Measurements from ENCODE around the gene S1PR1. TPM values are rescaled to one million over a fixed set of nuclear protein-coding genes. Genes with fewer than 3 reads are reported as not detected.
"Not testable (repeated sequence)": the region's sequence is repeated elsewhere in the genome, so short reads cannot be mapped to it uniquely, and the experiment has no call there.

S1PR1 gene
- 100 to 1,000 TPM in 1 of 6 donors, 10 to 100 TPM in 5; 18.9 to 130 (median 76.5) TPM for total RNA-seq

DNA sequence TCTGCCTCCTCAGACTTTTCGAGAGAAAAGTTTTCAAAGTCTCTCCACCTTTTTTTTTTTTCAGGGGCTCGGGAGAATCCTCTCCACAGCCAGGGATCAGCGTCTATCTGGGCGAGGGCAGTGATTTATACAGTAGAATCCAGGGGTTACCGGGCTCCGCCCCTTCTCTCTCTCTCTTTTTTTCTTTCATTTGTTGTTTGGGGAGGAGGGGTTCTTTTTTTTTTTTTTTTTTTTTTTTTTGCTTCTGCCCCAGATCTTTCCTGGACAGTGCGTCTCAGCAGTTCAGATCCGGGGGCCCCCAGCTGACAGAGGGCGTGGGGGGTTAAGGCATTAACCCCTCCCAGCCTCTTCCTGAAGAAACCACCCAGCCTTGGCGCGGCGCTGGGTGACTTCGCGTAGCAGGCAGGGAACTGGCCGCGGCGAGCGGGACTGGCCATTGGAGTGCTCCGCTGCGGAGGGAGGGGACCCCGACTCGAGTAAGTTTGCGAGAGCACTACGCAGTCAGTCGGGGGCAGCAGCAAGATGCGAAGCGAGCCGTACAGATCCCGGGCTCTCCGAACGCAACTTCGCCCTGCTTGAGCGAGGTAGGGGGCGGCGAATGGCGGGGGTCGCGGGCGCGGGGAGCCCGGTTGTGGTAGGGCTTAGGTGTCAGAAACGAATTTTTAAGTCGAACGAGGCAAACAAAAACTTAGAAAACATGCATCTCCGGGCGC lies at the start of gene S1PR1:
Gene S1PR1 (plus strand): TSS at position 504 of the 713 bp plus-strand sequence. CDS start 1,966 bp downstream, outside the sequence.
- Histone ChIP-seq H3K27me3 (no peaks in the 10 kb centered on the region), H3K4me1 (peaks cover 9 to 40% (median 27%) of the 10 kb centered on the region in 4 donors), H3K36me3 (peaks cover 0 to 17% (median 3%) of the 10 kb centered on the region in 4 donors), H3K27ac (peak within 1 kb of the TSS; percentile 89 to 97 (median 94)), H3K4me3 (peak within 1 kb of the TSS; percentile 60 to 78 (median 62)), H3K9me3 (no peaks in the 10 kb centered on the region)
- DNase-seq (peak; percentile 80 to 89), ATAC-seq (ENCODE audit: low FRiP score in 2 of 2) (peak; percentile 76 to 77)
- WGBS, 2 donors, result 1 to 2% methylated on average over 24 to 33 of the region's 46 CpGs
- TF ChIP-seq POLR2A (IDR thresholded peaks at IDR 0.05) (peak in 3 of 4 donors; percentile 21 to 66 (median 64)), POLR2AphosphoS5 (IDR thresholded peaks at IDR 0.05) (peak; percentile 66 to 86), EP300 (IDR thresholded peaks at IDR 0.05) (peak in 1 of 4 donors; percentile 30)
- TF ChIP-seq, protein P1, sequence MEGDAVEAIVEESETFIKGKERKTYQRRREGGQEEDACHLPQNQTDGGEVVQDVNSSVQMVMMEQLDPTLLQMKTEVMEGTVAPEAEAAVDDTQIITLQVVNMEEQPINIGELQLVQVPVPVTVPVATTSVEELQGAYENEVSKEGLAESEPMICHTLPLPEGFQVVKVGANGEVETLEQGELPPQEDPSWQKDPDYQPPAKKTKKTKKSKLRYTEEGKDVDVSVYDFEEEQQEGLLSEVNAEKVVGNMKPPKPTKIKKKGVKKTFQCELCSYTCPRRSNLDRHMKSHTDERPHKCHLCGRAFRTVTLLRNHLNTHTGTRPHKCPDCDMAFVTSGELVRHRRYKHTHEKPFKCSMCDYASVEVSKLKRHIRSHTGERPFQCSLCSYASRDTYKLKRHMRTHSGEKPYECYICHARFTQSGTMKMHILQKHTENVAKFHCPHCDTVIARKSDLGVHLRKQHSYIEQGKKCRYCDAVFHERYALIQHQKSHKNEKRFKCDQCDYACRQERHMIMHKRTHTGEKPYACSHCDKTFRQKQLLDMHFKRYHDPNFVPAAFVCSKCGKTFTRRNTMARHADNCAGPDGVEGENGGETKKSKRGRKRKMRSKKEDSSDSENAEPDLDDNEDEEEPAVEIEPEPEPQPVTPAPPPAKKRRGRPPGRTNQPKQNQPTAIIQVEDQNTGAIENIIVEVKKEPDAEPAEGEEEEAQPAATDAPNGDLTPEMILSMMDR (IDR thresholded peaks at IDR 0.05), result no peak

DNA sequence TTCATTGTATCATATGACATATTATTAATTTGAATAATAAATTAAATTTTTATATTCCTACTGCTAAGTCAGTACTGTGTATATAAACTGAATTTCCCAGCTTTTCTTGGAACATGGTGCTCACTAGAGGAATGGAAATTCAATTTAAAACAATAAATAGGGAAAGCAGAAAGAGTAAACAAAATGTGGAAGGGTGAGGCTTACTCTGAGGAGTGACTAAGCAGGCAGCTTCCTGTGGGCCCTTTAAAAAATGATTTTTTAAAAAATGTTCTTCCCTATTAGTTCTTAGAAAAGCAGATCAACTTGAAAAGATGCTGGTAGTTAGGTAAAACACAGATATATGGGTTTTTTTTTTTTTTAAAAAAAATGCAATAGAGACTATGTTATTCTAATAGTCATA lies 49.5 kb upstream of the S1PR1 start:
- Histone ChIP-seq H3K4me1 (peaks cover 0 to 16% (median 5%) of the 10 kb centered on the region in 4 donors), H3K27me3 (no peaks in the 10 kb centered on the region), H3K27ac (peak overlapping the region; percentile 36 to 82 (median 70)), H3K9me3 (no peaks in the 10 kb centered on the region), H3K4me3 (no peak overlapping the region), H3K36me3 (no peaks in the 10 kb centered on the region)
- no peak for DNase-seq
- peak in 2 of 4 donors; percentile 65 to 69 for TF ChIP-seq EP300 (IDR thresholded peaks at IDR 0.05)
- TF ChIP-seq, protein P1 (IDR thresholded peaks at IDR 0.05), result no peak
- TF ChIP-seq POLR2A (IDR thresholded peaks at IDR 0.05), result no peak
- no peak for TF ChIP-seq POLR2AphosphoS5 (IDR thresholded peaks at IDR 0.05)
- ATAC-seq (ENCODE audit: low FRiP score in 2 of 2), result no peak

DNA sequence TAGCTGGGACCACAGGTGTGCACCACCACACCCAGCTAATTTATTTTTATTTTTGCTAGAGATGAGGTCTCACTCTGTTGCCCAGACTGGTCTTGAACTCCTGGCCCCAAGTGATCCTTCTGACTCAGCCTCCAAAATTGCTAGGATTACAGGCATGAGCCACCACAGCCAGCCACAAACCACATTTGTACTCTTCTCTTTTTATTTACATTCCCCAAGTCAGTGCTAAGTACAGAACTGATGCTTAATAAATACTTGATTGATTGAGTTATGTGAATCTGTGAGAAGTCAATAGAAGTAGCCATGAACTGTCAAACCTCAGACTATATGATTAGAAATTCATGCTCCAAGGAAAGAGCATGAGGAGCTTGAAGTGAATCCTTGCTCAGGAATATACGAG lies 48.5 kb upstream of the S1PR1 start:
- H3K36me3 ChIP-seq, result no peaks in the 10 kb centered on the region
- H3K4me3 ChIP-seq, result no peak overlapping the region
- ATAC-seq (ENCODE audit: low FRiP score in 2 of 2) (no peak), DNase-seq (no peak)
- H3K4me1 ChIP-seq, result peaks cover 0 to 16% (median 5%) of the 10 kb centered on the region in 4 donors
- 63 to 68% methylated on average over 1 of the region's 1 CpG for WGBS, 2 donors
- no peaks in the 10 kb centered on the region for H3K9me3 ChIP-seq
- peak overlapping the region in 3 of 4 donors; percentile 4 to 82 (median 36) for H3K27ac ChIP-seq
- no peaks in the 10 kb centered on the region for H3K27me3 ChIP-seq
- no peak for TF ChIP-seq EP300 (IDR thresholded peaks at IDR 0.05)
- TF ChIP-seq POLR2A (IDR thresholded peaks at IDR 0.05), result no peak
- TF ChIP-seq POLR2AphosphoS5 (IDR thresholded peaks at IDR 0.05), result no peak
- TF ChIP-seq, protein P1 (IDR thresholded peaks at IDR 0.05), result no peak

DNA sequence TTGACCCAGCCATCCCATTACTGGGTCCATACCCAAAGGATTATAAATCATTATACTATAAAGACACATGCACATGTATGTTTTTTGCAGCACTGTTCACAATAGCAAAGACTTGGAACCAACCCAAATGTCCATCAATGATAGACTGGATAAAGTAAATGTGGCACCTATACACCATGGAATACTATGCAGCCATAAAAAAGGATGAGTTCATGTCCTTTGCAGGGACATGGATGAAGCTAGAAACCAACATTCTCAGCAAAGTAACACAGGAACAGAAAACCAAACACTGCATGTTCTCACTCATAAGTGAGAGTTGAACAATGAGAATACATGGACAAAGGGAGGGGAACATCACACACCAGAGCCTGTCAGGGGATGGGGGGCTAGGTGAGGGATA lies 47.9 kb upstream of the S1PR1 start:
- not testable (repeated sequence) for H3K9me3 ChIP-seq; H3K36me3 ChIP-seq; H3K27me3 ChIP-seq; ATAC-seq (ENCODE audit: low FRiP score in 2 of 2); DNase-seq; H3K4me3 ChIP-seq
- H3K27ac ChIP-seq, result peak overlapping the region in 1 of 4 donors; percentile 4
- H3K4me1 ChIP-seq, result peaks cover 0 to 16% (median 5%) of the 10 kb centered on the region in 4 donors

DNA sequence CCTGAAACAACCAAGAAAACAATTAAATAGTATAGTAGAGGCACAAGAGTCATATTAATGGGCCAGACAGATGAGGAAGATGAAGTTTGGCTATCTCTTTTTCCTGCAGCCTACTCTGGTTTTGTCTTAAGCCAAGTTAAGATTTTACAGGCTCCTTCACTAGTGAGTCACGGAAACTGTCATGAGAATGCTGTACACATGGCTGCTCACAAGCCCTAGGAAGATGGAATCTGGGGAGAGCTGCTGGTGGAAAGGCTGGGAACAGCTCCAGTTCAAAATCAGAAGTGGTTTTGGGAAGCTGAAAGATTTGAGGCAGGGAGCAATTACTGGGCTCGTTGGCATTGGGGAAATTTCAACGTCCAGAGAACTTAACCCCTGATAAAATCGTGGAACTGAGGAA lies 46.4 kb upstream of the S1PR1 start:
- TF ChIP-seq EP300 (IDR thresholded peaks at IDR 0.05) (no peak), POLR2AphosphoS5 (IDR thresholded peaks at IDR 0.05) (no peak), POLR2A (IDR thresholded peaks at IDR 0.05) (no peak)
- TF ChIP-seq, protein P1 (IDR thresholded peaks at IDR 0.05), result no peak

More for the DNA sequence above, 46.4 kb upstream of the S1PR1 start:
- Histone ChIP-seq H3K27me3 (no peaks in the 10 kb centered on the region), H3K4me3 (no peak overlapping the region), H3K4me1 (peaks cover 0 to 16% (median 5%) of the 10 kb centered on the region in 4 donors), H3K9me3 (no peaks in the 10 kb centered on the region), H3K27ac (no peak overlapping the region), H3K36me3 (no peaks in the 10 kb centered on the region)
- DNase-seq (no peak), ATAC-seq (ENCODE audit: low FRiP score in 2 of 2) (no peak)
- 78% methylated on average over 4 of the region's 4 CpGs for WGBS, 2 donors
